ENCODE measurements around the gene RGP1.

Gene RGP1

GRCh38 chr9:35723908-35724307 lies 25.2 kb upstream of the RGP1 start:
- no peak for TF ChIP-seq CTCF (conservative IDR thresholded peaks at IDR 0.05; ENCODE audit: low read depth, low read length)
- Histone ChIP-seq H3K27me3 (ENCODE audit: insufficient read depth, low read depth) (no peaks in the 10 kb centered on the region), H3K4me1 (ENCODE audit: low read depth, poor library complexity, severe bottlenecking) (peaks cover 3% of the 10 kb centered on the region), H3K4me3 (IDR thresholded peaks at IDR 0.05; ENCODE audit: insufficient read depth, low read depth, low read length) (no peak overlapping the region), H3K4me2 (no peak overlapping the region), H2AFZ (ENCODE audit: low read depth) (no peak overlapping the region), H3K9ac (no peak overlapping the region), H3K36me3 (ENCODE audit: insufficient read depth) (no peaks in the 10 kb centered on the region), H4K20me1 (ENCODE audit: insufficient read depth) (peaks cover 1% of the 10 kb centered on the region), H3K79me2 (ENCODE audit: insufficient read depth, low read depth) (peaks cover 21% of the 10 kb centered on the region), H3K27ac (no peak overlapping the region)

DNA sequence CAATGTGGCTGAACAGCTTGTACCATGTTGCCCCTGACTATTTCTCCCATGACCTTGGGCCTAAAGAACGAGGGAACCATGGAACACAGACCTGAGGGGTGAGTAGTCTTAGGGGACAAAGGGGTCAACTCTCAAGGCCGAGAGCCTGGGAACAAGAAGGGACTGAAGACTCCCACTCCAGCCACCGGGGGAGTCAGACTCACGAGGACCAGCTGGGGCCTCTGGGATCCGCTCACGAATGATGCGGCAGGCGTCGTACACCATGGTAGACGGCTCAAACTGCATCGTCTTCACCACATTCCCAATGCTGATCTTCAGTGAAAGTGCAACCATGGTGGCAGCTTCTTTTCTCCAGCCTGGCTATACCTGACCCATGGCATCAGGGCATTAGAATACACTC lies 23.7 kb upstream of the RGP1 start:
- Histone ChIP-seq H3K27ac (no peak overlapping the region), H3K79me2 (ENCODE audit: insufficient read depth, low read depth) (peaks cover 35% of the 10 kb centered on the region), H3K27me3 (ENCODE audit: insufficient read depth, low read depth) (no peaks in the 10 kb centered on the region), H3K4me1 (ENCODE audit: low read depth, poor library complexity, severe bottlenecking) (peaks cover 16% of the 10 kb centered on the region), H3K9ac (no peak overlapping the region), H3K4me3 (IDR thresholded peaks at IDR 0.05; ENCODE audit: insufficient read depth, low read depth, low read length) (no peak overlapping the region), H3K36me3 (ENCODE audit: insufficient read depth) (no peaks in the 10 kb centered on the region), H3K4me2 (no peak overlapping the region), H4K20me1 (ENCODE audit: insufficient read depth) (peaks cover 9% of the 10 kb centered on the region), H2AFZ (ENCODE audit: low read depth) (no peak overlapping the region)
- TF ChIP-seq CTCF (conservative IDR thresholded peaks at IDR 0.05; ENCODE audit: low read depth, low read length), result no peak

GRCh38 chr9:35726931-35727330 lies 22.2 kb upstream of the RGP1 start:
- no peaks in the 10 kb centered on the region for H3K27me3 ChIP-seq (ENCODE audit: insufficient read depth, low read depth)
- H2AFZ ChIP-seq (ENCODE audit: low read depth), result no peak overlapping the region
- peaks cover 26% of the 10 kb centered on the region for H3K4me1 ChIP-seq (ENCODE audit: low read depth, poor library complexity, severe bottlenecking)
- no peak overlapping the region for H3K4me2 ChIP-seq
- H3K27ac ChIP-seq, result no peak overlapping the region
- H3K4me3 ChIP-seq (IDR thresholded peaks at IDR 0.05; ENCODE audit: insufficient read depth, low read depth, low read length), result no peak overlapping the region
- no peak for TF ChIP-seq CTCF (conservative IDR thresholded peaks at IDR 0.05; ENCODE audit: low read depth, low read length)
- peaks cover 49% of the 10 kb centered on the region for H3K79me2 ChIP-seq (ENCODE audit: insufficient read depth, low read depth)
- H3K9ac ChIP-seq, result no peak overlapping the region
- no peaks in the 10 kb centered on the region for H3K36me3 ChIP-seq (ENCODE audit: insufficient read depth)
- peaks cover 9% of the 10 kb centered on the region for H4K20me1 ChIP-seq (ENCODE audit: insufficient read depth)

DNA sequence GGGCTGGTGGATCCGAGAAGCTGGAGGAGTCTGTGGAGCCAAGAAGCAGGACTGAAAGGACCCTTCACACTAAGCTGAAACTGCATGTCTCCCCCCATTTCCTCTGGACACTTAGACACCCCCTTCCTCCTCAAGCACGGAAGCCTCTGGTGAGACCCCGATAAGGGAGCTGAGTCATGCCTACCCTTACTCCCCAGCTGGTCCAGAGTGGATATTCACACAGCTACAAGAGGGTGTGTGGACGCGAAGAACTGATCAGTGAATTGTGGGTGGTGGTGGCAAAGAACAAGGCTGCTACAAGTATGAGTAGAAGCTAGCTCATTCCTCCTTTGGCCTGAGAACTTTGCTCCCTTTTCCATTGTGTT lies 21.4 kb upstream of the RGP1 start:
- H3K9ac ChIP-seq, result no peak overlapping the region

More for the DNA sequence above, 21.4 kb upstream of the RGP1 start:
- TF ChIP-seq CTCF (conservative IDR thresholded peaks at IDR 0.05; ENCODE audit: low read depth, low read length), result no peak
- Histone ChIP-seq H3K4me1 (ENCODE audit: low read depth, poor library complexity, severe bottlenecking) (peaks cover 26% of the 10 kb centered on the region), H2AFZ (ENCODE audit: low read depth) (no peak overlapping the region), H3K4me3 (IDR thresholded peaks at IDR 0.05; ENCODE audit: insufficient read depth, low read depth, low read length) (no peak overlapping the region), H3K27ac (no peak overlapping the region), H3K36me3 (ENCODE audit: insufficient read depth) (no peaks in the 10 kb centered on the region), H3K4me2 (no peak overlapping the region), H4K20me1 (ENCODE audit: insufficient read depth) (peaks cover 9% of the 10 kb centered on the region), H3K79me2 (ENCODE audit: insufficient read depth, low read depth) (peaks cover 49% of the 10 kb centered on the region), H3K27me3 (ENCODE audit: insufficient read depth, low read depth) (no peaks in the 10 kb centered on the region)

All from KMS-11 (cell line).